MM.1S (cell line): ENCODE data around the gene COL27A1.

Experiments used
- CTCF ChIP-seq: fragments of 300-600 bp; sonication (generic); IDR thresholded peaks from 2 replicates; pipeline ENCODE4 v1.5.1; 2016; ENCODE audit warnings: antibody characterized with exemption, low read length, mixed read lengths
- EZH2 ChIP-seq: fragments of 300-600 bp; sonication (generic); optimal IDR thresholded peaks from 2 replicates; pipeline ENCODE3; 2017; ENCODE audit warnings: low read depth, mild to moderate bottlenecking, antibody characterized with exemption, low read length, mixed read lengths

- no peak for TF ChIP-seq EZH2
- no peak for TF ChIP-seq CTCF
Observed at GRCh38 chr9:114169952-114170770, 14.8 kb downstream of the COL27A1 start.
